HG02798 (cell line): ENCODE data around the gene LHX5.

ENCODE experiments used
- ATAC-seq: cut with Tn5 transposase; IDR thresholded peaks from one replicate; pipeline ENCODE4 v1.9.1; 2021; ENCODE audit warnings: mild to moderate bottlenecking; ENCODE audit not compliant: unreplicated experiment, poor library complexity

LHX5 gene

DNA sequence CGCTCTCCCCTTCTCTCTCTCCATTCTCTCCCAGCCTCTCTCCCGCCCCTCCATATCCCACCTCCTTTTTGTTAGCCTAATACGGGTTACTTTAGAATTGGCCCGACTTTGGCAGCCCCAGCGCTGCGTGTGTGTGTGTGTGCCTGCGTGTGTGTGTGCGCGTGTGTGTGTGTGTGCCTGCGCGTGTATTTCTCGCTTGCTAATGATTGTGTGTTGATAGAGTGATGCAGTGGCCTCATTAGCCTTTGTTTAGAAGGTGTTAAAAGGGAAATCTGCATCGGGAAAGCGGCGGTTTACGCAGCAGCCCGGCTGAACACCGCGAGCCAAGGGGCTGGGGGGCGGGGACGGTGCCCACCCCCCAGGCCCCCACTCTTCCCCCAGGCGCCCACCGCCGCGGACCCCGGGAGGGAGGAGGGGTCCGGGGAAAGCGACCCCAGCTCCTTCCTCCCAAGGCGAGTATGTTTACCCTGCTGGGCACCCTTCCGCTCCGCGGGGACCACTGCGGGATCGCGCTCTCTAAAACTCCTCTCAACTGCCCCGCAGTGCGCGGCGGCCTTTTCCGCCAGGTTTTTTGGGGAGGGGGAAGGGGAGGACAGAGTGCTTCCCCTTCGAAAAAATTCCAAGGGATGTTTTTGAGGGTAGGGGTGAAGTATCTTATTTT, 6.8 kb upstream of the LHX5 start:
- ATAC-seq: no peak

DNA sequence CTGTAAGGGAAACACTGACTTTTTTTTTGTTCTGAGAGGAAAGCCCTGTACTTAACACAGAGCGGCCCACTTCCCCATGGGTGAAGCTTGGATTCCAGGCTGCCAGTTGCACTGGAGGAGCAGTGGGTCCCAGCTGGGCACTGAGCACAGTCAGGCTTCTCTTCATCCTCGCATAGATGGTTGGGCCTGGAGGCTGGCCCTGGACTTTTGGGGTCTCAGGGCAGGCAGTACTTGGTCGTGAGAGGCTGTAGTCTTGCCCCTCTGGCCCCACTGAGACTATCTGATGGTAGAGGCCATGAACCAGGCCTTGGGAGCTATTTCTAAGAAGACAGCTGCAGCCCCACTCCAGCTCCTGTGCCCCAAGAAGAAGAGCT, 6.2 kb upstream of the LHX5 start:
- no peak for ATAC-seq

DNA sequence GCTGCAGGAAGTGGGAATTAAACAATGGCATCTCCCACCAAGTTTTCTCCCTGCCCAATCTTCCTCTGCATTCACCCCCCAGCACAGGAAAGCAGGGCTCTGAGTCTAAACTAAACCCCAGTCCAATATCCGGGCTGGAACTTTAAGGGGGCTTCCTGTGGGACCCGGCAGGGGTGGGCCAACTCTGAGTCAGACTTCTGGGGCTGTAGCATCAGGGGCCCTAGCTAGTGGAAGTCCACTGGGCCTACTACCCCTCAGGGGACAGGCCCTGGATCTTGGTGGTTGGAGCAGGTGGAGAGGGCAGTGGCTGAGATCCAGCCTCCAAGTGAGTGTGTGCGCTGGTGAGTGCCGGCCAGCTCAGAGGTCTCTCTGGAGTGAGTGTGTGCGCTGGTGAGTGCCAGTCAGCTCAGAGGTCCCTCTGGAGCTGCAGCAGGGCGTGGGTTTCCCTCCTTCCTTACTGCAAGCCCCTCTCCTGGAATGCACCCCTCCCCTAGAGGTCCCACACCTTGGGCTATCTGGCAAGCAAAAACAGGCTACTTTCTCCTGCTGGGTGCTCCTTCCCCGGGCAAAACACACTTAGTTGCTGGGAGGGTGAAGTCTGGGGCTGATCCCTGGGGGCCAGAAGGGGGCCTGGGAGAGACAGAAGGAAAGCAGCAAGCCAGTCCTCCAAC, 5.6 kb upstream of the LHX5 start:
- ATAC-seq: no peak

DNA sequence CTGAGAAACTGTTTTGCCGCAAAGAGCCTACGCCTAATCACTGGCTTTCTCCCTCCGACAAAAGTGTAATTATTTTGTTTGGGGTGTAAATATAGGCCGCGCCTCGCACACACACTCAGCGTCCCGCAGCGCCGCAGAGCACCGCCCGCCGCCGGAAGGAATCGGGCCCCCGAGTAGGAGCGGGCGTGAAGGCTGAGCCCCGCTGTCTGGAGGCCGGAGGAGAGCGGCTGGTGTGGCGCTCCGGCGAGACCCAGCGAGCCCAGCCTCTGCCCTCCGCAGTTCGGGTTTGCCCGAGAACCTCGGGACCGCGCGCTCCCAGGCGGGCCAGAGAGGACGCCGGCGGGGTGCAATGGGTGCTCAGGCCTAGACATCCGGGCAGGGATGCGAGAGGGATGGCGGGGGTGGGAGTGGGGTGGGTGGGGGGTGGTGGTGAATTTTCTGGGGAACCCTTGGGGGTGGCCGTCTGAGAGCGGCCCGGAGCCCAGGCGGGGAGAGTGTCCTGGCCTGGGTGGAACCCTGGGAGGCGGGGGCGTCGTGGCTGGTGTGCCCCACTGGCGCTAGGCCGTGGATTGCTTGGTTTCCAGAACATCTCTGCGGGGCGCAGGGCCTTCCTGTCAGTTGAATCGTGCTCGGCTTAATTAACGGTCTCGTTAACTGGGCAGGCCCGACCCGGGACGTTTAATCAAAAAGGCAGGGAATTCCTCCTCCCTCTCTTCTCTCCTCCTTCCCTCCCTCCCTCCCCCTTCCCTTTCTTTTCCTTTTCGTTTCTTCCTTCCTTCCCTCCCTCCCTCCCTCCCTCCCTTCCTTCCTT, 4.7 kb upstream of the LHX5 start:
- ATAC-seq: no peak

DNA sequence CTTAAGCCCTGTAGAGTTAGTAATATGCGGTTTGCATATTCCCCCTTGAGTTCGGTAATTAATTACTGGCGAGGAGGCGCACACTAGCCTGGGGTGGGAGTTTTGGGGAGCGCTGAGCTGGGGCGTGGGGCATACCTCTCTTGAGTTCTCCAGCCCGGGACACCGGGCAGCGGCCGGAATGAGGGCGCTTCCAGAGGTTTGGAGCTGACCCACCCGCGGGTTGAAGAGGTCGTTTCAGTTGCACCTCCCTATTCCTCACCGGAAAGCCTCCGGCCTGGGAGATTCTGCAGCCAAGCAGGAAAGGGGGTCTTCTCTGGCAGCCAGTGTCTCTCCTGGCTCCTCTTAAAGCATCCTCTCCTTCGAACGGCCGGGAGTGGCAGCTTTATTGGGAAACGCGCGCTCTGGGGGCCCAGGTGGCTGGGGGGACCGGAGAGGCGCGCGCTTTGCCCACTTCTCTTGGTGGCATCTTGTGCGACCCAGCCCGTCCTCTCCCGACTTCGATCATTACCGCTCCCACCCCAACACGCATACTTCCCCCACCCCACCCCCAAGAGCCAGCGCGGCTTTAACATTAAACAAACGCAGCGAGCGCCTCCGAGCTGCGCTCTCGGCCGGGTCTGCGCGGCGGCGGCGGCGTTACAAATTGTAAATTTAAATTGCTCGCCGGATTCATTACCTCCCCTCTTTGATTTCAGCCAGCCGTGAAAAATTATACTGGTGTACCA, 3.9 kb upstream of the LHX5 start:
- ATAC-seq: no peak

DNA sequence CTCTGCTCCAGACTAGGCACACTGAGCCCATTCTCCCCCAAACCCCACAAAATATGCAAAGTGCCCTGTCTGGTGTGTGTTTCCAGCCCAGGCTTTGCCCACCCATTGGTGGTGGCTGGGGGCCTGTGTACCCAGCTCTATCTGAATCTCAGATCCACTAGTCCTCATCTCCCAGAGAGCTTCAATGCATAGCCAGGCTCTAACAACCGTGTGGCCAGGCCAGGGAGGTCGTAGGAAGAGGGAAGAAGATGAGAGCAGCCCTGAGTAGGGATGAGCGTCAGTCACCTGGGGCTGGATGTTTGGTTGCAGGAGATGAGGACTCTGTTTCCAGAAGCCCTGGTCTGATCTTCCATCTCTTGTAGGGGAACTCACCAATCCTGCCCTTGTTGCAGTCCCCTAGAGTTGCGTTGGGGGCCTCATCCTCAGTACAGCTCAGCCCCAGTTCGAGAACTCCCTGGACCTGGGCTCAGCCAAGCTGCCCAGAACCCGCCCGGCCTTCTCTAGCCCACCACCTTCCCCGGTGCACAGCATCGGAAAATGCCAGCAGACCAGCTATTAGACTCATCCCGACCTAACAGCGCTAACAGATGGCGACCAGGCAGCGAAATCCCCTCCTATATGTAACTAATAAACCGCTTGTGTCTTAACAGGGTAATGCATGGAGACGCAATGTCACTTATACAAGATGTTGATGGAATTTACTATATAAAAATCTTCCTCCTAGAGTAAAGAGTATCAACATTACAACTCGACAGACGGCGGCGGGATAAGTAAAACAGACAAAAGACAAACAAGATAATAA, 3.2 kb upstream of the LHX5 start:
- no peak for ATAC-seq

DNA sequence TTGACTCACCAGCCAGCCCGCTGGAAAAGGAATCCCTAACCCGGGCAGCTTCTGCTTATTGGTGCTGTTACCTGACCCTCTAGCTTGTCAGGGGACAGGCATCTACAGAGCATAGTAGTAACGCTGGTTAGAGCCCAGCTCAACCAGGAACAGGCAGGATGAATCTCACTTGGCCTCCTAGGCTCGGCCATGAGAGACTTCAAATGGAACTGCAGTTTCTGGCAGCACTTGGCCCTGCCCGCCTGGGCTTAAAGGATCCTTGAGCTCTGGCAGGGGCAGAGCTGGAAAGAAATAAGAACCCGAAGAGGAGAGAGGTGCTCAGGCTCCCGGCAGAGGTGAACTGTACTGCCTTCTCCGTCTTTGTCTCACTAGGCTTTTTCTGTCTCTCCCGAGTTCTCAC, 2.3 kb upstream of the LHX5 start:
- ATAC-seq: no peak

DNA sequence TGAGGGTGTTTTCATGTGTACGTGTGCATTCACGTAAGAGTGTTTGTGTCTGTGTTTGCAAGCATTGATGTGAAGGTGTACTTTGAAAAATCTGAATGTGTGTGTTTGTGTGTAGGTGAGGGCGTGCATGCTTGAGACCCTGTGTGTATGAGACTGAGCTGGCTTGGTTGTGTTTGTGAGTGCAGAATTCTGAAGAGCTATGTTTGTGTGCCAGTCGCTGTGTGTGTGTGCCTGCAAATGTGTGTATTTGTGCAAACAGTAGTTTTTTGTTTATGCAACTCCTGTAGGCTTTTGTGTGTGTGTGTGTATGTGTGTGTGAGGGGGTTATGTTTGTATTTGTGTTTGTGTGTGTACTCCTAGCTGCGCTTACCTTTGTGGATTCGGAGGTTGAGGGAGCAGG, 1.7 kb upstream of the LHX5 start:
- no peak for ATAC-seq

DNA sequence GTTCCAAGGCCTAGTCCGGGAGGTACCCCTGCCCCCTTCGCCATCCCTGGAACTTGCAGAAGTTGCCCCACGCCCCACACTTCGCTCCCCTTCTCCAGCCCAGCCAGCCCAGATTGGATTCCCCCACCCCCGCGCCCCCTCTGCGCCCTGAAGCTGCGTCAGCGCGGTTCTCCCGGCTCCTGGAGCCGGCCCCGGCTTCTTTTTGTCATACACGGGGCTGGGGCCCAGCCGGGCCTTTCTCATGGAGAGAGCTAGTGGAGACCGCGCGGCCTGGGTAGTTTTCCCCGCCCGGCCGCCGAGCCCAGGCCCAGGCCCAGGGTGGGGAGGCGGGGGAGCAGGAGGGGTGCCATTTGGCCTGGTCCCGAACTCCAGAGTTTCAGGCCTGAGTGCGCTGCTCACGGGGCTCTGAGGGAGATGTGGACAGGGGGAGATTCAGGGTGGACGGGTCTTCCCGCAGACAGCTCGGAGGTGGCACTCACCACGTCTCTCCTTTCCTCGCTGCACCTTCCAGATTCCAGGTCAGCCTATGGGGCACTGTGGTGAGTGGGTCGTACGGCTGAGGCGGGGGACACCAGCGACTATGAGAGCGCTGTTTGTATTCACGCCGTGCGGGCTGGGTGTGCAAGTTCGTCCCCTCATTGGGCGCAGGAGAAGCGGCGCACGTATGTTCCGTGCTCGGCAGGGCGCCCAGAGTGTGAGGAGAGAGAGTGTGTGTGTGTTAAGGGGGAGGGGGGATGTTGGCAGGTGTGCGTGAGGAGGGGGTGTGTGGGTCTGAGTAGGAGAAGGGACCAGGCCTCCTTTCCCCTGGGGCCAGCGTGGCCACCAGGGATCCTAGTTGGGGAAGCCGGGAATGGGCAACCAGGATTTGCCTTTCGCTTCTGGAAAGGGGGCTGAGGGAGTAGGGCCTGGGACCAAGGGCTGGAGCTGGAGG, 785 bp upstream of the LHX5 start:
- ATAC-seq: no peak

DNA sequence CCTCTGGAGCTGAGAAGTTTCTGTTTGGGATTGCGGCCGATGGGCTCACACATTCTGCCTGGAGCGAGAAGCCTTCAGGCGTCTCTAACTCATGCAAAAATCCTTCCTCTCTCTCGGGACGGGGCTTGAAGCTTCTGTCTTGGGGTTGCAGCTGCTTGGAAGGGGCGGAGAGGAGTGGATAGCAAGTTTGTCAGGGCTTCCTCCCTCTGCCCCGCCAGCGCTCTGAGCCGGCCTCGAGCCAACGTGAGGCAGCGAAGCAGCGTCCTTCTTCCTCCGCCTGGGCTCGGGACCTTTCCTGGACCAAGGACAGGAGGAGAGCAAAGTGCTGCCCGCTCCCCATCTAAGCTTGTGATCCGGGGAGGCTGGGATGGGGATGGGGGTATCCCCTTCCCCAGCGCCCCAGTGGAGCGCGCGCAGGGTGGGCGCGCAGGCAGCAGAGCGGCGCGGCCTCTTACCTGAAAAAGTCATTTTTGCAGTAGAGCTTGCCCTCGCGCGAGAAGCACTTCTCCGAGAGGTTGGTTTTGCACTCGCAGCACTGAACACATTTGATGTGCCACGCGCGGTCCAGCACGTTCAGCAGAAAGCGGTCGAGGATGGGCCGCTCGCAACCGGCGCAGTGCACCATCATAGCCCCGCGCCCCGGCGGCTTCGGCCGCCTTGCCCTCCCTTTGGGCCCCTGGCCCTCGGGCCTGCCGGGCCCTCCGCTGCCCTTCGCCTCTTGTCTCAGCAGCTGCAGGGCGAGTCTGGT, 626 bp downstream of the LHX5 start:
- ATAC-seq: no peak

DNA sequence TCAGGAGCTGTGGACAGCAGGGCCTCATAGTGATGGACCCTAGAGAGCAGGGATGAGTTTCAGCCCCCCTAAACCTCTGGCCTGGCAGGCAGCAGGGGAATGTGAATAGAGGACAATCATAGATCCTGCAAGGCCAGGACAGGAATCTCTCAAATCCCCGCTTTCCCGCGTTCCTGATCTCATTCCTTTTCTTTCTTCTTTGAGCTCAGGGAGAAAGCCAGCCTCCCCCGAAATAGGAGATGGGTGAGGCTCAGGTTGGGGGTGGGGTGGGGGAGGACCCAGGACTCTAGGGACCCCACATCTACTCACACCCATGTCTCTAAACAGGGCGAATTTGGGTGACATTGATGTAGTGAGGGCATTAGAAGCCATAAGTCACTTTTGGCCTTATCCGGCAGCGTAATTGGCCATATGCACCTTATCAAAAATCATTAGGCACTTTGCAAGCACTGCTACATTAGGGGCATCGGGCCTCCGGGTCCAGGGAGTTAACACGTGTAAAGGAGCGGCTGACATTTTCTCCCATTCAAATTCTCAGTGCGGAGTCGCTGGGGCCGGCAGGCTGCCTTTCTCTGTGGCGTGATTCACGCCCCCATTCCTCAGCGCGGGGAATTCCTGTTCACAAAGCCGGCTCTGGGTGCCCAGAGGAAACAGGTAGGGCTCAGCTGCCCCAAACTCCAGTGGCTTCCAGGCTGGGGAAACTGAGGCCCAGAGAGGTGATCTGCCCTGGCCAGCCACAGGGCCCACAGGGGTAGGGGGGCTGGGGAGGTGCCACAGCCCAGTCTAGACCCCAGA, 1.5 kb downstream of the LHX5 start:
- ATAC-seq: no peak

DNA sequence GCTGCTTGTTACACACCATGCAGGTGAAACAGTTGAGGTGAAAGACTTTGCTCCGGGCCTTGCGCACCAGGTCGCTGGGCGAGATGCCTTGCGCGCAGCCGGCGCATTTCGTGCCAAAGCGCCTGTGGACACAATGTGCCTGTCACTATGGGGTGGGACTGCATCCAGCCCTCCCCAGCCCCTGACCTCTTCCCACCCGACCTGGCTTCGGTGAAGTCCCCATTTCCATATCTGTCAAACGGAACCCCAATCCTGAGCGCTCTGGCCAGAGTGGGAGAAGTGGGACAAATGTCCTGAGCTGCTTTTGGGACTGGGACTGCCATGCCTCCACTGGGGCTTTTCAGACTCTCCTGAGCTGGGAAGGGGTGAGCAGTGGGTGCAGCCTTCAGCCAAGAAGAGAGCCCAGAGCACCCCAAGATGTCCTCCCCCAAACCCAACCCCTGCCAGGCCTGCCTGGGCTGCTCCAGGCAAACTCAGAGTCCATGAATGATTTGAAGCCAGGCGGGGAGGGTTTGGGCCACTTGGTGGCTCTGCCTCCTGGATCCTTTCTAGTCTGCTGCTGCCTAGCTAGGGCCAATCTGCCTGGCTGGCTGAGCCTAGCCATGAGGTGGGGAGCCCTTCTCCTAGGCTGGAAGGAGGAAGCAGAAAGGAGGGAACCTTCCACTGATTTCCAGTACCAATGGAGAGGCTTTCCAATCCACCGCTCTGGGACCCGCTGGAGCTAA, 2.3 kb downstream of the LHX5 start:
- no peak for ATAC-seq

DNA sequence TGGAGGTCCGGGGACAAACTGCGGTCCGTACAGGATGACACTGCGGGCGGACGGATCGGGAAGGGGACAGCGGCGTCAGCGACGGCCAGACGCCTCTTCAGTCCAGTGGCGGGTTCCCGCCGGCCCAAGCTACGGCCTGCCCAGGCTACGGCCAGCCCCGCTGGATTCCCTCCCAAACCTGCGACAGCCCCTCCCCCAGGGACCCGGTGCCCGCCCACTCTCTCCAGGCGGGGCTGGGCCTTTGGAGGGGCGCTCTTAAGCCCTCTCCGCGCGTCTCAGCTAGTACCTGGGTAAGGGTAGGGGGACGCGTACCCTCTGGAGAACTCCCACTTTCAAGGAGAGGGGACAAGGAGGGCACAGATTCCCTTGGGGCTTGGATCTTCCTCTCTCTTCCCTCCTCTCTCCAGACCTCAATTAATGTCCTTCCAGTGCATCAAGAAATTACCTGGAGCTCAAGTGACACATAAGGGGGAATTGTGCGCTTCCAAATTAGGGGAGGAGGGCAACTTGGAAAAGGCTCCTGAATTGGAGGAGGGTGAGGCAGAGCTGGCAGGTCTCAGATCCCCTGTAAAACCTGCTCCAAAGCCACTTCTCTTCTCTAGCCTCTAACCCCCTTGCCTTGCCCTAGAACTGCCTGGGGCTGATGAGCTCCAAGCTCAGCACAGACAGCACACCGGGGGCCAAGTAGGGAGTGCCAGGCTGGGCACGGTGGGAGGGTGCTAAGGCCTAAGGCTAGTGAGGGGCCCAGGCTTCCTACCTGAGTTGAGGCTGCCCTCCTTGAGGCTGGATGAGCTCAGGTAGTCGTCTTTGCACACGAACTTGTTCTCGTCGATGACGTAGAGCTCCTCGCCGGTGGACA, 3.1 kb downstream of the LHX5 start:
- no peak for ATAC-seq

DNA sequence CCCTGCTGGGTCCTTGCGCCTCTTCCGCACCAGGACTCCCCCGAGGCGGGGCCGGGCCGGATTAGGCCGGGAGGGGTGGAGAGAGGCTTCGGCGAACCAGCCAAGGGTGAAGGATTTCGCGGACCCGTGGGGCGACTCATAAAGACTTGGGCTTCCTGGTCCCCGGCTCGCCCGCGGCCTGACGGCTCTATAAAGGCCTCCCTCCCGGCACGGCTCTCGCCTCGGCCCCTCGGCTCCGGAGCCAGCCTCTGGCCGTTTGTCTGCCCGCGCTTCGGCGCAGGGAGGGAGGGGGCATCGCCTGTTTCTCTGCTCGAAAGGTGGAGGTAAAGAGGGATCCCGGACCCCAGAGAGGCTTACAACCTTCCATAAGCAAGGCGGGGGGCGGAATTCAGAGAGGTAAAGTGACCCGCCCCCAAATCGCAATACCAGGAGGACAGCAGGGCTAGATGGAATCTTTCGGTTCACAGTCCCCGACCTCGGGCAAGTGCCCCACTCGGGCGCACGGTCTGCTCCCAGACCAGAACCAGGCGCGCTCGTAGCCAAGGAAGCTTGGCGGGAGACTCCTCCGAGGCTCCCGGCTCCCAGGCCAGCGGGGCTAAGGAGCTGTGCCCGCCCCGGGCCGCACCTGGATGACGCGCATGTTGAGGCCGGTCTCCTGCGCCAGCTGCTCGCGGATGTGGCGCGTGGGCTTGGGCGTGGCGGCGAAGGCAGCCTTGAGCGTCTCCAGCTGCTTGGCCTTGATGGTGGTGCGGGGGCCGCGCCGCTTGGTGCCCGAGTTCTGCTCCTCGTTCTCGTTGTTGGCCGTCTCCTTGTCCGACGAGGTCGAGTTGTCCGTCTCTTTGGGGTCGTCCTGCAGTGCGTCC, 3.9 kb downstream of the LHX5 start:
- ATAC-seq: no peak

DNA sequence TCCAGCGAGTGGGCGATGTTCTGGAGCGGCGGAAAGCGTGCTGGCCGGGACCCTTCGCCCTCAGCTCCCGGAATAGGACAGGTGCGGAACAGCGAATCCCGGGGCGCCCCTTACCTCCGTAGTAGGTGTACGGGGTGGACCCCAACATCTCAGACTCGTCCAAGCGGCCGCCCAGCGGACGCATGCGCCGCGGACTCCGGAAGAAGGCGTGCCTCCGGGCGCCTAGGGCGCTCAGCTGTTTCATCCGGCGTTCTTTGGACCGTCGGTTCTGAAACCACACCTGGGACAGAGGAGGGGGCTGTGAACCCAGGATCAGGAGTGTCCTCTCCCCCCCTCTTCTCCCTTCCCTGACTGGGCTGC, 4.5 kb downstream of the LHX5 start:
- ATAC-seq: no peak
